Stimulated activated naive B cell treated with anti-CD40 and anti-IgM and Interleukin-4, amounts not matched to agents 10 μg/mL and 1 μg/mL and 100 μg/mL, for 72 hours (primary cell): ENCODE measurements around the gene FYB2.
A peak's percentile ranks its signal among the peaks of the same experiment; 100 is the strongest.
"Not testable (repeated sequence)": the region's sequence is repeated elsewhere in the genome, so short reads cannot be mapped to it uniquely, and the experiment has no call there.

Experiments used
- ATAC-seq, 2 donors: fragments of 150-1000 bp; cut with Tn5 transposase; replicated peaks; 2 replicates each; pipeline ENCODE4 v1.10.0; 2021; ENCODE audit warnings: moderate library complexity in 1 of 2
- DNase-seq: peaks from one replicate; pipeline ENCODE4 v3.0.0; 2021
- H3K27ac Mint-ChIP-seq: one replicate; pipeline ENCODE4 v1.8.0; 2022; ENCODE audit warnings: mild to moderate bottlenecking, mixed read lengths
- H3K27me3 Mint-ChIP-seq, 2 donors: one replicate each; pipeline ENCODE4 v1.8.0; 2022; ENCODE audit warnings: mixed read lengths in 2 of 2
- H3K36me3 Mint-ChIP-seq, 2 donors: one replicate each; pipeline ENCODE4 v1.8.0; 2022; ENCODE audit warnings: mixed read lengths in 2 of 2, mild to moderate bottlenecking in 1 of 2
- H3K4me1 Mint-ChIP-seq, 2 donors: one replicate each; pipeline ENCODE4 v1.8.0; 2022; ENCODE audit warnings: mixed read lengths in 2 of 2, mild to moderate bottlenecking in 1 of 2
- H3K4me3 Mint-ChIP-seq, 2 donors: one replicate each; pipeline ENCODE4 v1.8.0; 2022; ENCODE audit warnings: mild to moderate bottlenecking in 2 of 2, mixed read lengths in 2 of 2, moderate library complexity in 1 of 2
- H3K9me3 Mint-ChIP-seq, 2 donors: one replicate each; pipeline ENCODE4 v1.8.0; 2022; ENCODE audit warnings: mixed read lengths in 2 of 2, mild to moderate bottlenecking in 1 of 2

FYB2 gene

DNA sequence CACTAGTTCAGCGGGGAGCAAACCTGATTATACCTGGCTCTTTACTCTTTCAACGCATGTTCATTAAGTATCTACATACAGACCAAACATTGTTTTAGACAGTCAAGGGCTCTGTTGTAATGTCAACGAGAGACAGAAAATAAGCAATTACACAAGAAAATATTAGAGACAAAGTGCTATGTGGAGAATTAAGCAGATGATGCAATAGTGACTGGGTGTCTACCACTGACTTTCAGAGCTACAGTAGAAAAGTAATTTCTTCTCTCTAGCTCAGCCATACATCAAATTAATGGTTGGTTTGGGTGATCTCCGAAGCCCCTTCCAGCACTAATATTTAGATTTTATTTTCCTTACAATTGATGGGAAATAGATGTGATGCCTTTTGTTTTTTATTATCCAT, 23.3 kb downstream of the FYB2 start:
- ATAC-seq = no peak
- no peak for DNase-seq
- Mint-ChIP-seq H3K9me3 (no peaks in the 10 kb centered on the region), H3K36me3 (no peaks in the 10 kb centered on the region), H3K27ac (no peak overlapping the region), H3K27me3 (peaks cover 9 to 13% of the 10 kb centered on the region in 2 donors), H3K4me3 (no peak overlapping the region), H3K4me1 (no peaks in the 10 kb centered on the region)

DNA sequence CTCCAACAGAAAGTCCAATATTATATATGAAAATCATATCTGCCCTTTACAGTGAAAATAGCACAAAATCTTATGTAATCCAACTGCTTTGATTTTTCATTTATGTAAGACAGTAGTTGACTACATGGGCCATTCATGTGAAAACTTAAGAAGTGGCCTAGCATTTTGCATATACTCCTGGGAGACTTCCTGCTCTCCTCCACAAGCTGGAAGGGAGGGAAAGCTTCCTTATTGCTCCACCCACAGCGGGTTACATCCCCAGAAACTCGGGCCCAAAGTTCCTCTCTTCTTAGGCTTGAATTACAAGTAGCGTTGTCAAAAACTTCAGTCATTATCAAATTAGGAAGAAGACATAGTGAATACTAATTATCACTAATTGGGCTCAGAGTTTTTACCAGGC, 29.2 kb downstream of the FYB2 start:
- H3K36me3 Mint-ChIP-seq = no peaks in the 10 kb centered on the region
- no peak overlapping the region for H3K4me3 Mint-ChIP-seq
- no peak for ATAC-seq

DNA sequence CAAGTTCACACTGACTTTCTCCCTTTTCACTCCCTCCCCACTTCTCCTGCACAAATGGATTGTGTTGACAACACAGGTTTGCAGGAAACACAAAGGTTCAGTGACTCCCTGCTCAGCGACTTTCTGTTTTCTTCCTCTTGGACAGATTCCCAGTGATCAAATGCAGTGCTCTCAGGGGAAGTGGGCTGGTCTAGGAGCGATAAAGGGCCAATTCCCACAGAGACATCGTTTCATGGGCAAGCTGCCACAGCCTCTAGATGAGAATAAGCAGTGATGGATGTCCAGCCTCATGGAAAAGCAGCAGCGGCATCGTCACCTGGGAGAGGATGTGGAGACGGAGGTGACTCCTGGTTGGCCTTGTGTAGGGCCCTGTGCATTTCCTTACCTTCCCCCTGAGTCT, 30.6 kb downstream of the FYB2 start:
- peaks cover 0 to 3% of the 10 kb centered on the region in 2 donors for H3K9me3 Mint-ChIP-seq
- no peak overlapping the region for H3K27ac Mint-ChIP-seq
- DNase-seq (no peak), ATAC-seq (no peak)
- H3K27me3 Mint-ChIP-seq = peaks cover 19 to 27% of the 10 kb centered on the region in 2 donors
- no peak overlapping the region for H3K4me3 Mint-ChIP-seq
- peaks cover 0 to 2% of the 10 kb centered on the region in 2 donors for H3K4me1 Mint-ChIP-seq
- no peaks in the 10 kb centered on the region for H3K36me3 Mint-ChIP-seq

More for the DNA sequence above, 29.2 kb downstream of the FYB2 start:
- H3K9me3 Mint-ChIP-seq = peaks cover 0 to 3% of the 10 kb centered on the region in 2 donors
- H3K27ac Mint-ChIP-seq = no peak overlapping the region
- no peak for DNase-seq
- H3K27me3 Mint-ChIP-seq = peaks cover 18 to 21% of the 10 kb centered on the region in 2 donors
- H3K4me1 Mint-ChIP-seq = peaks cover 0 to 2% of the 10 kb centered on the region in 2 donors

DNA sequence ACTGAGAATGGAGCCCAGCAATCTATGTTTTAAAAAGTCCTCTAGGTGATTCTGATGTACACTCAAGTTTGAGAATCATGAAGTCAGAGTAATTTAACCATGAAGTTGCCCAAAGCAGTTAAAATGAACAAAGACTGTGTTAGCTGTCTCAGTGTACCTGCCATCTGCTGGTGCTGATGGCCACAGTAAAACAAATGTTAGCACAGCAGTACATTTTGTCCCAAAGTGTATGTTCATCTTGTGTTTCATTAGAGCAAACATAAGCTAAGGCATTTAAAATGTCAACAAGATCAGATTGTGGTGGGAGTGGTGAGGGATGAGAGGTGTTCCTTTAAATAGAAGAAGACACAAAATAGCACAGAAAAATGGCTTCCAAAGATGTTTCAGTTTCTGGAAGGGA, 31.1 kb downstream of the FYB2 start:
- Mint-ChIP-seq H3K4me3 (no peak overlapping the region), H3K36me3 (no peaks in the 10 kb centered on the region), H3K4me1 (peaks cover 0 to 2% of the 10 kb centered on the region in 2 donors), H3K27me3 (peaks cover 19 to 27% of the 10 kb centered on the region in 2 donors), H3K9me3 (peaks cover 0 to 3% of the 10 kb centered on the region in 2 donors), H3K27ac (no peak overlapping the region)
- ATAC-seq = no peak
- DNase-seq = no peak

DNA sequence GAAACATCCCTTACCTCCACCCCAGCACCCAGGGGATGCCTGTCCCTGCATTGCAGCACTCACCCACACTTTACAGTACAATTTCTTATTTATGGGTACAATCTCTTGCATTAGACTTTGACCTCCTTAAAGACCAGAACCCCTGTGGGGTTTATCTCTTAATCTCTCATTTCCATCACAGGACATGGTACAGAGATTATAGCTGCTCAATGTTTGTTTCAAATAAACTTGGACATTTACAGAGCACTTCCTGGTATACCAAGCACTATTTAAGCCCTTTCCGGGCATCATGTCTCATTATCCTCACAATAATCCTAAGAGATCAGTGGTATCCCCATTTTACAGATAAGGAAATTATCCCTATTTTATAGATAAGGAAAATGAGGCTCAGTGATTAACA, 31.9 kb downstream of the FYB2 start:
- peaks cover 0 to 3% of the 10 kb centered on the region in 2 donors for H3K9me3 Mint-ChIP-seq
- DNase-seq = no peak
- H3K27me3 Mint-ChIP-seq = peaks cover 19 to 27% of the 10 kb centered on the region in 2 donors
- H3K4me1 Mint-ChIP-seq = peaks cover 0 to 2% of the 10 kb centered on the region in 2 donors
- no peak overlapping the region for H3K27ac Mint-ChIP-seq
- no peak for ATAC-seq
- no peaks in the 10 kb centered on the region for H3K36me3 Mint-ChIP-seq
- no peak overlapping the region for H3K4me3 Mint-ChIP-seq

DNA sequence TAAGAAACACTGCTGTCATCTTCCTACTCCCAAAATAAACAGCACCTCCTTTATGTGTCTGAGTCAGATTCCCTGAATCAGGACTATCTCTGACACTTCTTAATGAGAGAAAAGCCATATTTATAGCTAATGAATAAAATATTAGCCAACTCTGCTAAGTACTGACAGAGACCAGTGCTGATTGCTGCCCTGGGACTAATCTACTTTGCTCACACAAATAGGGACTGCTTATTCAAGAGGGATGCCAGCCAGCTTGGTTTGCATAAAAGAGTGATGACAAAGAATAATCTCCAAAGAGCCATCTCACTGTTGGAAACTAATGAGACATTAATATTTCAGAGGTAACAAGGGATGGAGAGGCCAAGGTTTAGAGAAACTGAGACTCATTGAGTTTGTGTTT, 36.4 kb downstream of the FYB2 start:
- no peak for ATAC-seq
- no peaks in the 10 kb centered on the region for H3K36me3 Mint-ChIP-seq

DNA sequence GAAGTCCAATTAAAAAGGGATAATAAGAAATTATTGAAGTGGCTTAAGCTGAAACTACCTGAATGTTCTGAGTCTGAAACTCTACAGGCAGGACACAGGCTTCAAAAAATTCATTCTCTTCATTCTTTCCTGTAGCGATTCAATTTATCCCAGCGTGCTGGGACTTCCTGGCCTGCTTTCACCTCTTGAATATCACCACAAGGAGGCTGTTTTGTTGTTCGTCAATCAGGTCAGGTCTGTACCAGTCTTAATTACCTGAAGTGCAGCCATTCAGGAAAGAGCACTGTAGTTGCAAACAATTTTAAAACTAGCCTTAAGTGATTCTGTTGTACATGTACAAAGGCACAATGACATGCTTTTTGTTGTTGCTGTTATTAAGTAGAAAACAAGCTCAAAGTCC, 38.4 kb downstream of the FYB2 start:
- Mint-ChIP-seq H3K9me3 (peaks cover 0 to 2% of the 10 kb centered on the region in 2 donors), H3K4me3 (no peak overlapping the region), H3K27me3 (peaks cover 10 to 11% of the 10 kb centered on the region in 2 donors), H3K4me1 (no peaks in the 10 kb centered on the region), H3K27ac (no peak overlapping the region), H3K36me3 (no peaks in the 10 kb centered on the region)
- DNase-seq = no peak
- no peak for ATAC-seq

More for the DNA sequence above, 36.4 kb downstream of the FYB2 start:
- no peak for DNase-seq
- Mint-ChIP-seq H3K4me1 (no peaks in the 10 kb centered on the region), H3K4me3 (no peak overlapping the region), H3K27me3 (peaks cover 11% of the 10 kb centered on the region in 2 donors), H3K9me3 (peaks cover 0 to 2% of the 10 kb centered on the region in 2 donors), H3K27ac (no peak overlapping the region)

DNA sequence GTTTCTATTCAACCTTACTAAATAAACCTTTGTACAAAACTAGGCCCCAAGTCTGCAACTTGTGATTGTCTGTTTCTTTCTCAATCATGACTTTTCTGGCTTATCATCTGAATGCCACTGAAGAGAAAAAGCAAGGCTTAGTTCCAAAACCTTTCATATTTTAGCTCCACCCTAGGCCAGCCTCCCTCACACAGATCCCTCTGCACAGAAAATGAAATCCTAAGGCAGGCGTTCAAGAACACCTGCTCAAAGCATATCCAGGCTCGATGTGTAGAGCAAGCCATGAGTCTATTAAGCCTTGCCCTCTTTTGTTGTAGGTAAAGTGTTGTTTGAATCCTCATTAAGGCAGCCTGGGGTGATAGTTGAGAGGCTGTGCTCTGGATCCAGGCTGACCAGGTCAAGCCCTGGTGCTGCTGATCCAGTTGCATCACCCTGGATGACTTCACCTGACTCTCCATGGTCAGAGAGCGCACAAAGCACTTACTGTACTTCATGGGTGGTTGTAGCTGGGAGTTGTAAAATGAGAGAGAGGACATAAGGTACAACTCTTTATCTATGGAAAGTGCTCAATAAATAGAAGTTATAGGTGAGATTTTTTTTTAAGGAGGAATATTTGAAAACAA, 39.0 kb downstream of the FYB2 start:
- ATAC-seq (no peak), DNase-seq (no peak)
- Mint-ChIP-seq H3K36me3 (no peaks in the 10 kb centered on the region), H3K27me3 (peaks cover 5 to 6% of the 10 kb centered on the region in 2 donors), H3K4me1 (peaks cover 0 to 2% of the 10 kb centered on the region in 2 donors), H3K27ac (no peak overlapping the region), H3K4me3 (no peak overlapping the region), H3K9me3 (no peaks in the 10 kb centered on the region)

DNA sequence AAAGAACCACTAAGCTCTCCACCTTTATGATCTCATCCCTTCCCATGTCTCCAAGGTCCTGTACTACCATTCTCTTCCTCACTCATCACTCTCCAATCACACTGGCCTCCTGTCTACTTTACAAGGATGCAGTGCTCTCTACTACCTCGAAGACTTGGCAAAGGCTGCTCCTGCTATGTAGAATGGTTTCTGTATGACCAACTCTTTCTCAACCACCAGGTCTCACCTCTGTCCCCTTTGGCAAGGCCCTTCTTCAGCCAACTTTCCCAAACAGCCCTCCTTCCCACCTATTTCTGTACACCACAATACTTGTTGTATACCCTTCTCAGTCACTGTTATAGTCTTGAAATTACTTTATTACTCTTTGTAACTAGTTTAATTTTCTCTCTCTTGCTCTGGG, 41.2 kb downstream of the FYB2 start:
- Mint-ChIP-seq H3K27ac (no peak overlapping the region), H3K4me1 (peaks cover 2 to 22% of the 10 kb centered on the region in 2 donors), H3K36me3 (no peaks in the 10 kb centered on the region), H3K9me3 (peaks cover 0 to 2% of the 10 kb centered on the region in 2 donors), H3K4me3 (no peak overlapping the region), H3K27me3 (no peaks in the 10 kb centered on the region)
- ATAC-seq (no peak), DNase-seq (no peak)

DNA sequence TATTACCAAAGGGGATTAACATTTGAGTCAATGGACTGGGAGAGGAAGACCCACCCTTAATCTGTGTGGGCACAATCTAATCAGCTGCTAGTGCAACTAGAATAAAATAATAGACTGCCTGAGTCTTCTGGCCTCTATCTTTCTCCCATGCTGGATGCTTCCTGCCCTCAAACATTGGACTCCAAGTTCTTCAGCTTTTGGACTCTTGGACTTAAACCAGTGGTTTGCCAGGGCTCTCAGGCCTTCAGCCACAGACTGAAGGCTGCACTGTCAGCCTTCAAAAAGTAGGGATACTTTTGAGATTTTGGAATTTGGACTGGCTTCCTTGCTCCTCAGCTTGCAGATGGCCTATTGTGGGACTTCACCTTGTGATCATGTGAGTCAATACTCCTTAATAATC, 44.5 kb downstream of the FYB2 start:
- not testable (repeated sequence) for DNase-seq, ATAC-seq, H3K4me3 Mint-ChIP-seq, H3K27me3 Mint-ChIP-seq, H3K27ac Mint-ChIP-seq, H3K36me3 Mint-ChIP-seq, H3K9me3 Mint-ChIP-seq
- H3K4me1 Mint-ChIP-seq = peaks cover 2 to 22% of the 10 kb centered on the region in 2 donors

DNA sequence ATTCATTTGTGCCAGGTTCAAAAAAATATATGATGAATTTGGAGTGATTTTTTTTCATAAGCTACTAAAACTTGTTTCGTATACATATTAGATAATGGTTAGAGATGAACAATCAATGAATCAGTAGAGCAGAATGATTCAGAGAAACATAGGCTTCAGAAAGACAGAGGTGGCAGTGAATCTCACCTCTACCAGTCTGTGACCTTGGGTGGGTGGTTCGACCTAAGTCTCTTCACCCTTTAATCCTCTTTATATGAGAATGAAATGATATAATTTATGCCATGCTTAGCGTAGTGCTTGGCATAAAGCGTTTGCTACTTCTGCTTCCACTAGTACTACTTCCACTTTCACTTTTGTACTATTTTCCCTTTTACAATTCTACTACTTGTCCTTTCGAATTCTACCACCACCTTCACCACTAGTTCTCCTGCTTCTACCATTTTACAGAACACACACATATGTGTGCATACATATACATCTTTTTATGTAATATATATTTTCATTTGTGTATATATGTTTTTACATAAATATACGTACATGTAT, 45.1 kb downstream of the FYB2 start:
- H3K36me3 Mint-ChIP-seq = no peaks in the 10 kb centered on the region
- no peaks in the 10 kb centered on the region for H3K27me3 Mint-ChIP-seq
- peaks cover 0 to 2% of the 10 kb centered on the region in 2 donors for H3K9me3 Mint-ChIP-seq
- H3K4me3 Mint-ChIP-seq = peak overlapping the region in 1 of 2 donors; percentile 8
- no peak overlapping the region for H3K27ac Mint-ChIP-seq
- peak; percentile 69 to 77 for ATAC-seq
- no peak for DNase-seq
- H3K4me1 Mint-ChIP-seq = peaks cover 2 to 22% of the 10 kb centered on the region in 2 donors

DNA sequence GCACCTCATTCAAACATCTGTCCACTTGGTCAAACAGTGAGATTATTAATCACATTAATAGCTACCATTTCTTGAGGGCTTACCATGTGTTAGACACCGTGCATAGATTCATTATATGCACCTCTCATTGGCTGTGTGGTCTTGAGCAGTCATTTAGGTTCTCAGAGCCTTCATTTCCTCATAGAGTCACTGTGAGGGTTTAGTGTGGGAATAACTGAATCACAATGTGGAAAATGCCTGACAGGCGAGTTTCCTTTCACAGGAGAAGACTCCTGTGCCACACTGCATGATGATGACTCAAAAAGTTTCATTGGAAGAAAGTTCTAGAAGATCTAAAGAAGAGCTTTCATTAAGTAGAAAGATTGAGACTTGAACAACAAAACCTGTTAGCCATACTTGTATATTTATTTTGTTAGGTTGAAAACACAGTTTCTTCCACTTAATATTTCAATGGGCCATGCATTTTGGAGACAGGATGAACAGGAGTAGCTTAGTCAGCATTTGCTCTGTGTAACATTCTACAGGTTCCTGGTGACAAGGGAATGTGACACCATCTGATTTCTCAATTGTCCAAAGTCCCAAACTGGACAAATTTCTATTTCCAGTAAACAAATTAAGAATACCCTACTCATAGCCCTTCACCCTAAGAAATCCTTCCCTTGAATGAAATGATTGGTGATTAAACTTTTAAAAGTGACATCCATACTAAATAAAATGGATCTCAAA, 45.7 kb downstream of the FYB2 start:
- H3K36me3 Mint-ChIP-seq = no peaks in the 10 kb centered on the region
- ATAC-seq = no peak
- peaks cover 0 to 2% of the 10 kb centered on the region in 2 donors for H3K9me3 Mint-ChIP-seq
- DNase-seq = no peak
- no peak overlapping the region for H3K4me3 Mint-ChIP-seq
- H3K27ac Mint-ChIP-seq = no peak overlapping the region
- H3K27me3 Mint-ChIP-seq = peaks cover 2% of the 10 kb centered on the region in 2 donors
- H3K4me1 Mint-ChIP-seq = peaks cover 2 to 22% of the 10 kb centered on the region in 2 donors

DNA sequence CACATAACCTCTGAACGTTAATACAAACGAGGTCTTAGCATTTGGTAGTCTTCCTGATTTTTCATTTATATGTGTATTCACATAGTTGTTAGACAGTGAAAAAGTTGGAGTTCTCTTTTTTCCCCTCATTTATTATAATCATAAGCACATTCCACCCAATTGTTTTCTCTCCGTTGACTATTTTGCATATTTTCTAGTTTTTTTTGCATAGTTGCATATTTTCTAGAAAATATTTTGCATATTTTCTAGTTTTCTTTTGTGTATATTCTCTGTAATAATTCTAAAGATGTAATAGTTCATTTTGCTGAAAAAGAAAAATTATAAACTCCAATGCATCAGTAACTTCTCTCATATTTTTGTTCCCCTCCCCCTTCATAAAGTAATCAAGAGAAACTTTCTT, 47.5 kb downstream of the FYB2 start:
- Mint-ChIP-seq H3K9me3 (peaks cover 0 to 2% of the 10 kb centered on the region in 2 donors), H3K4me3 (no peak overlapping the region), H3K4me1 (peaks cover 2 to 22% of the 10 kb centered on the region in 2 donors), H3K27ac (no peak overlapping the region), H3K27me3 (peaks cover 11 to 13% of the 10 kb centered on the region in 2 donors), H3K36me3 (no peaks in the 10 kb centered on the region)
- ATAC-seq (no peak), DNase-seq (no peak)

DNA sequence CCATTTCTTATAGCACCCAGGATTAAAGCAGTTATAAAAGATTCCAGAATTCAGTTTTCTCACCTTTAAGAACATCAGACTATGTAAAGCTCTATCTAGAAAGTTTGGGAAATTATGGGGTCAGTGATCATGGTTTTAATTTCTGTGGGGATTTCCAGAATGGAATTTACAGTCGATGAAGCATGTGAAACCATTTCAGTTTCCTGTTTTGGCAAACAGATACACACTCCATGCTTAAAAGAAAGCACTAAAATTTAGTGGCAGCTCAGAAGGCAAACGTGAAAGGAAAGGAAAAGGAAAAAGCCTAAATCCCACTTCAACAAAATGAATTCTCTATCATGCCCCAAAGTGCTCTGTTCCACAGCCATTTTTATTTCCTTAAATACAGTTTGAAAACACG, 60.4 kb downstream of the FYB2 start:
- no peaks in the 10 kb centered on the region for H3K9me3 Mint-ChIP-seq
- H3K4me3 Mint-ChIP-seq = no peak overlapping the region
- no peaks in the 10 kb centered on the region for H3K36me3 Mint-ChIP-seq
- no peak overlapping the region for H3K27ac Mint-ChIP-seq
- H3K27me3 Mint-ChIP-seq = peaks cover 16 to 31% of the 10 kb centered on the region in 2 donors
- DNase-seq (no peak), ATAC-seq (no peak)
- H3K4me1 Mint-ChIP-seq = peaks cover 5% of the 10 kb centered on the region in 2 donors

DNA sequence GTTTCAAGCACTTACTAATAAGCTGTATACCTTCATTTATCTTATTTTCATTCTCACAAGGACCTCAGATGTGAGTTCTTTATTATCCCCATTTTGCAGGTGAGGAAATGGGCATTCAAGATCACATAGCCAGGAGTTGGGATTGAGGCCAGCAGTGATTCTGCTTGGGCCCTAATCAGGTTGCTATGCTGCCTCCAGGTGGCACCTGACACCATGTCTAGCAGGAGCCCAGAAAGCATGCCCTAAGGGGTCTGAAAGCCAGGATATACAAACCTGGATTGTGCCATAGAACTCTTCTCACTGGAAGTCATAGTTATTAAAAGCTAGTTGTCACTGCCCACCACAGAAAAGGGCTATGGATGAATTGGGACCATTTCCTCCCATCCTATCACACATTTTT, 61.1 kb downstream of the FYB2 start:
- ATAC-seq (no peak), DNase-seq (no peak)
- Mint-ChIP-seq H3K27ac (no peak overlapping the region), H3K36me3 (no peaks in the 10 kb centered on the region), H3K27me3 (peaks cover 16 to 27% of the 10 kb centered on the region in 2 donors), H3K4me1 (peaks cover 5% of the 10 kb centered on the region in 2 donors), H3K4me3 (no peak overlapping the region), H3K9me3 (no peaks in the 10 kb centered on the region)
